IPS-15b (cell line): ENCODE results near the gene PKD1L1.
"Not testable (repeated sequence)": the region's sequence is repeated elsewhere in the genome, so short reads cannot be mapped to it uniquely, and the experiment has no call there.

Experiments
- H3K27me3 ChIP-seq: one replicate; pipeline ENCODE4 v1.6.1; 2013; ENCODE audit warnings: low read length; ENCODE audit not compliant: control insufficient read depth, insufficient read depth
- H3K36me3 ChIP-seq: one replicate; pipeline ENCODE4 v1.6.1; 2013; ENCODE audit warnings: low read length; ENCODE audit not compliant: control insufficient read depth, insufficient read depth
- H3K4me1 ChIP-seq: one replicate; pipeline ENCODE4 v1.6.1; 2013; ENCODE audit warnings: mild to moderate bottlenecking, low read length; ENCODE audit not compliant: control insufficient read depth, insufficient read depth
- H3K4me3 ChIP-seq: one replicate; pipeline ENCODE4 v1.5.1; 2013; ENCODE audit warnings: low read depth, low read length
- H3K9ac ChIP-seq: one replicate; pipeline ENCODE4 v1.6.1; 2013; ENCODE audit warnings: low read depth, mild to moderate bottlenecking, low read length
- H3K9me3 ChIP-seq: one replicate; pipeline ENCODE4 v1.6.1; 2013; ENCODE audit warnings: mild to moderate bottlenecking, low read length; ENCODE audit not compliant: control insufficient read depth, insufficient read depth

Gene PKD1L1

GRCh38 chr7:47948141-47948790 is at the start of gene PKD1L1:
TSS of gene PKD1L1 (minus strand) at chr7:47948466. CDS start at chr7:47948440, 26 bp downstream.
- Histone ChIP-seq H3K27me3 (no peaks in the 10 kb centered on the region), H3K9me3 (no peaks in the 10 kb centered on the region), H3K36me3 (no peaks in the 10 kb centered on the region), H3K4me3 (no peak within 1 kb of the TSS), H3K9ac (no peak within 1 kb of the TSS), H3K4me1 (peaks cover 14% of the 10 kb centered on the region)

DNA sequence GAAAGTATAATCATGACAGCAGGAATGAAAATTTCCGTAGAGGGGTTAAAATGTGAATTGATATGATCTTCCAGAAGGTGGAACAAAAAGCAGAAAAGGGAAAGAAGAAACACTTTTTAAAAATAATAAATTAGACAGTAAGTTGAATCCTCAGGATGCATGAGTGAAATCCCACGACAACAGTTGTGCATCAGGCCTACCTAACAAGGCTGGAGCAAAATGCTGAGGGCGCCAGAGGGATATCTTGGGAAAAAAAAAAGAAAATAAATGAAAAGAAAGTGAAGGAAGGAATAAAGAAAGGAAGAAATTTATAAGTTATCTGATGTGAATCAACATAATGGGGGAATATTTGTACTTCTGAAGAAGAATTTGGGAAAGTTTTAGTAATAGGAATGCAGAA is 44.2 kb upstream of the PKD1L1 start:
- Histone ChIP-seq H3K4me1 (no peaks in the 10 kb centered on the region), H3K9me3 (no peaks in the 10 kb centered on the region), H3K36me3 (no peaks in the 10 kb centered on the region), H3K9ac (no peak overlapping the region), H3K27me3 (no peaks in the 10 kb centered on the region), H3K4me3 (peak overlapping the region; percentile 58)

DNA sequence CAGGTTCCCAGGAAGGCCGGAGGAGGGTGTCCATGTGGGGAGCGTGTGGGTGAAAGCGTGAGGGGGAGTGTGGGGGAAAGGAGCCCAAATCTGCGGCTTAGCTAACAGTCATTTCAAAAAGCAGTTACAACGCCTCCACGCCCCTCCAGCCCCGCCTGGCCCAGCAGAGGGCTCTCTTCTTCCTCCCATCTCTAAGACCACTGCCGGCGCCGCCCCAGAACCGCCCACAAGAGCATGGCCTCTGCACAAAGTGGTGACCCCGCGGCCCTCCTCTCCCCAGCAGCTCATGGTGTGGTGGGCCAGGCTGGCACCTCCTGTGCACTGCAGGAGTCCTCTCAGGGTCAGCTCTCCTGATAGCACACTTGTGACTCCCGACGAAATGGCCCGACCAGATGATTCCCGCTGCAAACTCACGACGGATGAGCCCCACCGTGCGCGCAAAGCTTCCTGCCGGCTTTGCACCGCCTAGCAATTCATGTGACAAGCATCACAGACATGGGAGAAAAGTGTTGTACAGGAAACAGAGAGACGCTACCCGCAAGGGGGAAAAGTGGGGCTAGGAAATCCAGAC is 43.6 kb upstream of the PKD1L1 start:
- H3K4me3 ChIP-seq: peak overlapping the region; percentile 58
- H3K27me3 ChIP-seq: no peaks in the 10 kb centered on the region
- no peak overlapping the region for H3K9ac ChIP-seq
- H3K36me3 ChIP-seq: no peaks in the 10 kb centered on the region
- H3K9me3 ChIP-seq: no peaks in the 10 kb centered on the region
- no peaks in the 10 kb centered on the region for H3K4me1 ChIP-seq

DNA sequence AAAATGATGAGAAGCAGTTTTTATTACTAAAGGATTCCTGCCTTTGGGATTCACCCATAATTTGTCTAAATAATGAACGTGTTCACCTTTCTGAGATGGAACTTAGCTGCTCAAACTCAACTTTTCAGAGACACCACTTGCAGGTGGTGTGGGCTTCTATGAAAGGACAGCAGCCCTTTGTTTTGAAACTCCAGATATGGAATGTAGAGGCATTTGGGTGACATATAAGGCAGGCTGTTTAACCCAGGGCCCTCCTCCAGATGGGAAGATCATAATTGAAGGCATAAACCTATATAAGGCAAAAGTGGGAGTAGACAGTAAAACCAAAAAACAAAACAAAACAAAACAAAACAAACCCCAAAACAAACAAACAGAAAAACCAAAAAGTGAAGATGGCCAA is 43.0 kb upstream of the PKD1L1 start:
- H3K4me1 ChIP-seq: no peaks in the 10 kb centered on the region
- no peaks in the 10 kb centered on the region for H3K27me3 ChIP-seq
- H3K9me3 ChIP-seq: no peaks in the 10 kb centered on the region
- H3K4me3 ChIP-seq: no peak overlapping the region
- no peaks in the 10 kb centered on the region for H3K36me3 ChIP-seq
- H3K9ac ChIP-seq: no peak overlapping the region

- H3K9ac ChIP-seq: no peak overlapping the region
- no peaks in the 10 kb centered on the region for H3K36me3 ChIP-seq
- no peaks in the 10 kb centered on the region for H3K4me1 ChIP-seq
Observed at GRCh38 chr7:47990592-47990991, 42.3 kb upstream of the PKD1L1 start.

GRCh38 chr7:47989607-47990400 is 41.5 kb upstream of the PKD1L1 start:
- not testable (repeated sequence) for H3K4me3 ChIP-seq, H3K27me3 ChIP-seq, H3K9me3 ChIP-seq, H3K9ac ChIP-seq, H3K4me1 ChIP-seq, H3K36me3 ChIP-seq

More at GRCh38 chr7:47990592-47990991, 42.3 kb upstream of the PKD1L1 start:
- H3K27me3 ChIP-seq: no peaks in the 10 kb centered on the region
- H3K9me3 ChIP-seq: no peaks in the 10 kb centered on the region
- no peak overlapping the region for H3K4me3 ChIP-seq

GRCh38 chr7:47988496-47989386 is 40.5 kb upstream of the PKD1L1 start:
- H3K4me3 ChIP-seq: no peak overlapping the region
- no peaks in the 10 kb centered on the region for H3K4me1 ChIP-seq
- no peaks in the 10 kb centered on the region for H3K27me3 ChIP-seq
- H3K9ac ChIP-seq: no peak overlapping the region
- no peaks in the 10 kb centered on the region for H3K36me3 ChIP-seq
- no peaks in the 10 kb centered on the region for H3K9me3 ChIP-seq

- no peak overlapping the region for H3K4me3 ChIP-seq
- no peaks in the 10 kb centered on the region for H3K36me3 ChIP-seq
- H3K9ac ChIP-seq: no peak overlapping the region
- H3K27me3 ChIP-seq: no peaks in the 10 kb centered on the region
- H3K4me1 ChIP-seq: peaks cover 4% of the 10 kb centered on the region
- no peaks in the 10 kb centered on the region for H3K9me3 ChIP-seq
Observed at GRCh38 chr7:47982610-47983009, 34.3 kb upstream of the PKD1L1 start.

- not testable (repeated sequence) for H3K4me3 ChIP-seq, H3K27me3 ChIP-seq, H3K9ac ChIP-seq, H3K36me3 ChIP-seq, H3K4me1 ChIP-seq, H3K9me3 ChIP-seq
Observed at GRCh38 chr7:47980648-47981047, 32.4 kb upstream of the PKD1L1 start.

- H3K4me1 ChIP-seq: peaks cover 4% of the 10 kb centered on the region
- no peaks in the 10 kb centered on the region for H3K9me3 ChIP-seq
- H3K36me3 ChIP-seq: peaks cover 8% of the 10 kb centered on the region
- peak overlapping the region; percentile 10 for H3K4me3 ChIP-seq
- no peak overlapping the region for H3K9ac ChIP-seq
- H3K27me3 ChIP-seq: no peaks in the 10 kb centered on the region
Observed at GRCh38 chr7:47979832-47980181, 31.5 kb upstream of the PKD1L1 start.

- H3K4me3 ChIP-seq: peak within 1 kb of the TSS; percentile 91
- no peaks in the 10 kb centered on the region for H3K9me3 ChIP-seq
- H3K4me1 ChIP-seq: peaks cover 4% of the 10 kb centered on the region
- peak within 1 kb of the TSS; percentile 83 for H3K9ac ChIP-seq
- peaks cover 12% of the 10 kb centered on the region for H3K36me3 ChIP-seq
- H3K27me3 ChIP-seq: no peaks in the 10 kb centered on the region
Observed at GRCh38 chr7:47979145-47979831, 31.0 kb upstream of the PKD1L1 start, which contains the start of gene HUS1. TSS of gene HUS1 (minus strand) at chr7:47979615. CDS start at chr7:47979519, 96 bp downstream.
